Mucosa of descending colon (tissue), 3 donors: ENCODE data around the gene MAP2K1. TPM values are rescaled to one million over a fixed set of nuclear protein-coding genes. Genes with fewer than 3 reads are reported as not detected.
"Not testable (repeated sequence)": the region's sequence is repeated elsewhere in the genome, so short reads cannot be mapped to it uniquely, and the experiment has no call there.

Source experiments
- ATAC-seq: fragments of 200-7000 bp; cut with Tn5 transposase; one replicate; pipeline ENCODE4 v1.9.1; 2020; ENCODE audit warnings: mild to moderate bottlenecking, moderate library complexity
- DNase-seq, 3 donors: peaks; one replicate each; pipeline ENCODE4 v3.0.0-alpha.2; 2020
- H3K36me3 ChIP-seq: fragments of 200-600 bp; one replicate; pipeline ENCODE4 v1.8.0; 2021; ENCODE audit warnings: low read depth, mild to moderate bottlenecking
- H3K4me1 ChIP-seq: fragments of 200-600 bp; one replicate; pipeline ENCODE4 v1.8.0; 2021; ENCODE audit warnings: low read depth, mild to moderate bottlenecking
- H3K4me3 ChIP-seq: fragments of 200-600 bp; one replicate; pipeline ENCODE4 v1.8.0; 2021; ENCODE audit warnings: mild to moderate bottlenecking
- H3K9me3 ChIP-seq: fragments of 200-600 bp; one replicate; pipeline ENCODE4 v1.8.0; 2021; ENCODE audit warnings: mild to moderate bottlenecking
- intact Hi-C, 2 donors: fragments of 100-400 bp; cut with DNase I in 1 of 2; cut with micrococcal nuclease in 1 of 2; formaldehyde crosslinking; loops; one replicate each; pipeline versions ENCODE4 v1.11.0 to v1.11.1; 2022; cut with DNase I, micrococcal nuclease
- total RNA-seq, 3 donors: library from RNA; stranded (reverse); fragmentation: NEBNext Ultra II Directional in 2 of 3; extraction: Animal tissue kit (Norgen Biotek cat#: 25700) in 2 of 3; gene quantifications; one replicate each; pipeline versions ENCODE4 v1.2.1 to v1.2.4, GENCODE V29; 2021 to 2023
- TF ChIP-seq, protein P1 (sequence below): fragments of 200-600 bp; IDR thresholded peaks from one replicate; pipeline ENCODE4 v1.8.0; 2022; ENCODE audit warnings: antibody characterized with exemption, mild to moderate bottlenecking
- donor health status: DM: no; HTN: no; CAD: no; lungs with moderate emphysema.
- donor health status: DM: no; HTN: no; CAD: no.
- donor health status: DM: no; HTN: yes; CAD: no.

MAP2K1 gene
- total RNA-seq, 3 donors from 2014 or later = 34.4 to 45.3 (median 44.0) TPM

DNA sequence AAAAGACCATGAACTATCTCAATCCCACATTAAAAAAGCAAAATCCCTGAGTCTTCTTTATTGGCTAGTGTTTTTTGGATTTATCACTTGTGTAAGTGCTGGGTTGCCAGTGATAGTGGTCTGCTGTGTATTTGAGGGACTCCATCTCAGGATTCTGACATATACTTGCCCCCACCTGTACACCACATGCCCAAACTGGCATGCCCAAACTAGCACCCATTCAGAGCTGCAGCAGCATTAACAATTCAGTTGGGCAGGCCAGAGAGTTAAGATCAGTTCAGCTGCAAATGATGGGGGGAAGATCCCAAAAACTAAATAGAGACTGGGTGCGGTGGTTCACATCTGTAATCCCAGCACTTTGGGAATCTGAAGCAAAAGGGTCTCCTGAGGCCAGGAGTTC, 23.9 kb upstream of the MAP2K1 start:
- no peak overlapping the region for H3K4me3 ChIP-seq
- no peaks in the 10 kb centered on the region for H3K4me1 ChIP-seq
- no peaks in the 10 kb centered on the region for H3K36me3 ChIP-seq
- no peak for ATAC-seq
- intact Hi-C loops = no loop called here
- H3K9me3 ChIP-seq = no peaks in the 10 kb centered on the region
- no peak for DNase-seq
- TF ChIP-seq, protein P1, sequence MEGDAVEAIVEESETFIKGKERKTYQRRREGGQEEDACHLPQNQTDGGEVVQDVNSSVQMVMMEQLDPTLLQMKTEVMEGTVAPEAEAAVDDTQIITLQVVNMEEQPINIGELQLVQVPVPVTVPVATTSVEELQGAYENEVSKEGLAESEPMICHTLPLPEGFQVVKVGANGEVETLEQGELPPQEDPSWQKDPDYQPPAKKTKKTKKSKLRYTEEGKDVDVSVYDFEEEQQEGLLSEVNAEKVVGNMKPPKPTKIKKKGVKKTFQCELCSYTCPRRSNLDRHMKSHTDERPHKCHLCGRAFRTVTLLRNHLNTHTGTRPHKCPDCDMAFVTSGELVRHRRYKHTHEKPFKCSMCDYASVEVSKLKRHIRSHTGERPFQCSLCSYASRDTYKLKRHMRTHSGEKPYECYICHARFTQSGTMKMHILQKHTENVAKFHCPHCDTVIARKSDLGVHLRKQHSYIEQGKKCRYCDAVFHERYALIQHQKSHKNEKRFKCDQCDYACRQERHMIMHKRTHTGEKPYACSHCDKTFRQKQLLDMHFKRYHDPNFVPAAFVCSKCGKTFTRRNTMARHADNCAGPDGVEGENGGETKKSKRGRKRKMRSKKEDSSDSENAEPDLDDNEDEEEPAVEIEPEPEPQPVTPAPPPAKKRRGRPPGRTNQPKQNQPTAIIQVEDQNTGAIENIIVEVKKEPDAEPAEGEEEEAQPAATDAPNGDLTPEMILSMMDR = no peak

DNA sequence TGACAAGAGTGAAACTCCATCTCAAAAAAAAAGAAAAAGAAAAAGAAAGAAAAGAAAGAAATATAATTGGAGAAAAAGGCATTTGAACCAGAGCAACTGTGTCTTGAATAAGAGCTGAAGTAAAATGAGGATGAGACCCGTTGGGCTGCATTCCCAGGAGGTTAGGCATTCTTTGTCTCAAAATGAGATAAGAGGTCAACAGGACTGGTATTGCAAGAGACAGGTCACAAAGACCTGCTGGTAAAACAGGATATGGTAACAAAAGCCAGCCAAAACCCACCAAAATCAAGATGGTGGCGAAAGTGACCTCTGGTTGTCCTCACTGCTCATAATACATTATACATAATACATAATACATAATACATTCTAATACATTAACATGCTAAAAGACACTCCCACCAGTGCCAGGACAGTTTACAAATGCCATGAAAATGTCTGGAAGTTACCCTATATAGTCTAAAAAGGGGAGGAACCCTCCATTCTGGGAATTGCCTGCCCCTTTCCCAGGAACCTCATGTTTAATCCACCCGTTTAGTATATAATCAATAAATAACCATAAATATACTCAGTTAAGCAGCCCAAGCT, 21.7 kb upstream of the MAP2K1 start:
- no peaks in the 10 kb centered on the region for H3K36me3 ChIP-seq
- TF ChIP-seq, protein P1 = no peak
- no peak overlapping the region for H3K4me3 ChIP-seq
- no peaks in the 10 kb centered on the region for H3K9me3 ChIP-seq
- no peak for DNase-seq
- intact Hi-C loops = no loop called here
- no peak for ATAC-seq
- H3K4me1 ChIP-seq = no peaks in the 10 kb centered on the region

DNA sequence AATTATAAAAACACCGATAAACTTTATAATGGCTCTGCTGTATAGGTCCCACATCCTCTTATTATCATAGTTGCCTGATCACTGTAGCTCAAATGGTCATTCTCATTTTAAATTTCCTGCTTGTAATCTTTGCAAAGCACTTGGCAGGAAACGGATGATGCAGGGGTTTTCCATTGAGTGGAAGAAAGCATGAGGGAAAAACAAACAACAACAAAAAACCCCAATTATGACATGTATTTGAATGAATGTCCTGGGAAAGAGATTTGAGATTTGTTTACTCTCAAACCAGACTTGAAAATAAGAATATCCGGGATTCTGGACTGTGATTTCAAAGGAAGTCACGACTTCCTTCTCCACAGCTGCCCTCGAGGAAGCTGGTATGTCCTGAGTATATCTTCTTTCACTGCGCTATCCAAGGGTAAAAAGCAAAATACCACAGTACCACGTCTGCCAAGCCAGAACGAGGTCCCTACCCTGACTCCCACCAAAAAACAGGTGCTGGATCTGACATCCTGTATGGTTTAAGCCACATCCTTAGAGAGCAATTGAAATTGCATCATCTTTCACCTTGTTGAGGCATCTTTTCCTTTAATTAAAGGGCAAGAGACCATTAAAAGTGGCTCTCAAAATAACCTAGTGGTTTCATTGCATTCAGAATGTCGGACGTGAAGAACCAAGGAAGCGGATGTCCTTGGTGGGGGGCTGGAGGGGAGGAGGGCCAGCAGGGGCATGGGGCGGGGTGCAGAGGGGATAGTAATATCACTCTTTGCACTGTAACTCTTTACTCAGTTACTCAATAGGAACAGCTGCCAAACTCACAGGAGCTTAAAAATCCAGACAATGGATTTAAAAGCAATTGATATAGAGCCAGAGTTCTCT, 16.7 kb upstream of the MAP2K1 start:
- DNase-seq (peak in 1 of 3 donors; percentile 12), ATAC-seq (peak; percentile 81)
- intact Hi-C loops = no loop called here
- TF ChIP-seq, protein P1 = no peak
- no peaks in the 10 kb centered on the region for H3K4me1 ChIP-seq
- H3K4me3 ChIP-seq = no peak overlapping the region
- no peaks in the 10 kb centered on the region for H3K36me3 ChIP-seq
- no peaks in the 10 kb centered on the region for H3K9me3 ChIP-seq

DNA sequence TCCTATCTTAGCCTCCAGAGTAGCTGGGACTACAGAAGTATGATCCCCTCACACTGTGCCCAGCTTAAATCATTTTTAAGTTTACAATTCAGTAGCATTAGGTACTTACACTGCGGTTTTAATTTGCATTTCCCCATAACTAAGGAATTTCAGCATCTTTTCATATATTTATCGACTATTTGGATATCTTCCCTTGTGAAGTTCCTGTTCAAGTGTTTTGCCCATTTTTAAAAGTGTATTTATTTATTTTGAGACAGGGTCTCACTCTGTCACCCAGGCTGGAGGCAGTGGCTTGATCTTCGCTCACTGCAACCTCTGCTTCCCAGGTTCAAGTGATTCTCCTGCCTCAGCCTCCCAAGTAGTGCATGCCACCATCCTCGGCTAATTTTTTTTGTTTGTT, 12.5 kb upstream of the MAP2K1 start:
- intact Hi-C loops = no loop called here
- Histone ChIP-seq H3K36me3 (no peaks in the 10 kb centered on the region), H3K4me1 (no peaks in the 10 kb centered on the region), H3K4me3 (no peak overlapping the region), H3K9me3 (no peaks in the 10 kb centered on the region)
- TF ChIP-seq, protein P1 = no peak
- ATAC-seq (no peak), DNase-seq (no peak)

DNA sequence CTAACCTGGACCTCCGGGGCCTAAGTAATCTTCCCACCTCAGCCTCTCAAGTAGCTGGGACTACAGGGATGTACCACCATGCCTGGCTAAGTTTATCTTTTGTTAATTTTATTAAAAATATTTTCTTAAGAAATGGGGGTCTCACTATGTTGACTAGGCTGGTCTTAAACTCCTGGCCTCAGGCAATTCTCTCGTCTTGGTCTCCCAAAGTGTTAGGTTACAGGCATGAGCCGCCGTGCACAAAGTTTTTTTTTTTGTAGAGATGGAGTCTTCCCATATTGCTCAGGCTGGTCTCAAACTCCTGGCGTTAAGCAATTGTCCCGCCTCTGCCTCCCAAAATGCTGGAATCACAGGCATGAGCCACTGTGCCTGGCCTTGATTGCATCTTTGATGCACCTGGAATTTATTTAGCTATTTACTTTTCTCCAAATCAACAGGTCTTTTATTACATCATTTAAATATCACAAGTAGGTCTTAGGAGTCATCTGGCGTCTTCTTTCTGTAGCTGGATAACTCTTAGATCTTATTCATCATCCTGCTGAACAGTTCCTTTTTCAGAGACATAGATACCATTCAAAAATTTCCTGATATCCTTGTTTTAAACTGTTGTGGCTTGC, 7.8 kb upstream of the MAP2K1 start:
- no peaks in the 10 kb centered on the region for H3K9me3 ChIP-seq
- intact Hi-C loops = no loop called here
- no peak for ATAC-seq
- no peaks in the 10 kb centered on the region for H3K36me3 ChIP-seq
- no peak for DNase-seq
- TF ChIP-seq, protein P1 = no peak
- no peaks in the 10 kb centered on the region for H3K4me1 ChIP-seq
- H3K4me3 ChIP-seq = no peak overlapping the region

DNA sequence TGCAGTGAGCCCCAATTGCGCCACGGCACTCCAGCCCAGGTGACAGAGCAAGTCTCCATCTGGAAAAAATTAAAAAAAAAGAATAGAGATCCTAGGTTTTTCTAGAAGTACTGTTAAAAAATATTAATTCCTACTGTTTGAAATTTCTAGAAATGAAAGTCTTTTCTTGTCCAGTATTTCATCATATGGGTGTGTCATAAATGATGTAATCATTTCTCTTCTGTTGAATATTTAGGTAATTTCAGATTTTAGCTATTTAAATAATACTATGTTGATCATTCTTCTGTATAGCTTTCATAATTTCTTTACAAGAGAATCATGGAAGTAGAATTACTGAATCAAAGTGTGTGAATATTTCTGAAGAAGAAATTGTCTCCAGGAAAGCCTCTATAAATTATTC, 5.3 kb upstream of the MAP2K1 start:
- intact Hi-C loops, H3K9me3 ChIP-seq, H3K4me1 ChIP-seq, DNase-seq, H3K36me3 ChIP-seq, ATAC-seq, H3K4me3 ChIP-seq: not testable (repeated sequence)
